IMR-90 (cell line): ENCODE results near the gene DESI1. TPM values are rescaled to one million over a fixed set of nuclear protein-coding genes. Genes with fewer than 3 reads are reported as not detected.

Experiments used
- ATAC-seq: fragments of 200-7000 bp; cut with Tn5 transposase; 2 replicates; pipeline ENCODE4 v1.9.1; 2020; ENCODE audit warnings: low read depth, mild to moderate bottlenecking, moderate library complexity
- BruUV-seq: library from RNA; stranded (reverse); fragments of 400-500 nt; replicated peaks from 2 replicates; lab custom pipeline; 2021; lab: Mats Ljungman, UMichigan
- CTCF ChIA-PET: fragments of 300-600 bp; formaldehyde crosslinking; extraction: SDS; loops from one replicate; lab custom pipeline; 2021; ENCODE audit warnings: antibody characterized with exemption; lab: Yijun Ruan, JAX
- POLR2A ChIA-PET: fragments of 300-600 bp; sonication (Branson Sonifier 250); formaldehyde crosslinking; loops from one replicate; lab custom pipeline; 2022; ENCODE audit warnings: antibody characterized with exemption; ENCODE audit not compliant: unreplicated experiment; lab: Charles Lee
- DNase-seq: peaks from one replicate; pipeline ENCODE4 v3.0.0; 2013
- H2AFZ ChIP-seq: replicated peaks from 2 replicates; pipeline ENCODE3; 2013; ENCODE audit warnings: low read length, mild to moderate bottlenecking; ENCODE audit not compliant: poor library complexity
- H2AK5ac ChIP-seq: 2 replicates; pipeline ENCODE4 v1.6.1; 2013; ENCODE audit warnings: low read depth, low read length, inconsistent platforms
- H2AK9ac ChIP-seq: replicated peaks from 2 replicates; pipeline ENCODE3; 2013; ENCODE audit warnings: mild to moderate bottlenecking, low read depth, low read length, moderate library complexity; ENCODE audit not compliant: poor library complexity
- H2BK120ac ChIP-seq: 2 replicates; pipeline ENCODE4 v1.6.1; 2013; ENCODE audit warnings: low read depth, low read length, inconsistent platforms
- H2BK15ac ChIP-seq: 3 replicates; pipeline ENCODE4 v1.6.1; 2013; ENCODE audit warnings: low read depth, low read length, inconsistent platforms
- H2BK20ac ChIP-seq: 2 replicates; pipeline ENCODE4 v1.6.1; 2013; ENCODE audit warnings: low read depth, mild to moderate bottlenecking, inconsistent platforms, low read length, moderate library complexity
- H2BK5ac ChIP-seq: 2 replicates; pipeline ENCODE4 v1.6.1; 2013; ENCODE audit warnings: mild to moderate bottlenecking, low read depth, low read length, inconsistent platforms; ENCODE audit not compliant: poor library complexity, severe bottlenecking
- H3K14ac ChIP-seq: replicated peaks from 2 replicates; pipeline ENCODE4 v1.6.1; 2013; ENCODE audit warnings: low read depth, low read length, inconsistent platforms
- H3K18ac ChIP-seq: 2 replicates; pipeline ENCODE4 v1.6.1; 2013; ENCODE audit warnings: low read depth, low read length, control low read depth
- H3K23ac ChIP-seq: 2 replicates; pipeline ENCODE4 v1.6.1; 2013; ENCODE audit warnings: low read depth, low read length, inconsistent platforms
- H3K27ac ChIP-seq: 2 replicates; pipeline ENCODE4 v1.5.1; 2013; ENCODE audit warnings: mild to moderate bottlenecking, control low read depth, low read length; ENCODE audit not compliant: insufficient read depth
- H3K27me3 ChIP-seq: 2 replicates; pipeline ENCODE4 v1.6.1; 2013; ENCODE audit warnings: low read length; ENCODE audit not compliant: control insufficient read depth, insufficient read depth
- H3K36me3 ChIP-seq: 2 replicates; pipeline ENCODE4 v1.6.1; 2013; ENCODE audit warnings: low read length, mixed read lengths; ENCODE audit not compliant: control insufficient read depth, insufficient read depth
- H3K4ac ChIP-seq: 2 replicates; pipeline ENCODE4 v1.6.1; 2013; ENCODE audit warnings: low read depth, low read length, inconsistent platforms
- H3K4me1 ChIP-seq: 2 replicates; pipeline ENCODE4 v1.6.1; 2013; ENCODE audit warnings: low read length, mixed read lengths; ENCODE audit not compliant: control insufficient read depth, insufficient read depth
- H3K4me2 ChIP-seq: 2 replicates; pipeline ENCODE4 v1.6.1; 2013; ENCODE audit warnings: low read depth, mild to moderate bottlenecking, control low read depth, low read length, moderate library complexity
- H3K4me3 ChIP-seq: 2 replicates; pipeline ENCODE4 v1.5.1; 2013; ENCODE audit warnings: low read depth, mild to moderate bottlenecking, control low read depth, low read length, moderate library complexity; ENCODE audit not compliant: insufficient read depth
- H3K56ac ChIP-seq: 2 replicates; pipeline ENCODE4 v1.6.1; 2013; ENCODE audit warnings: low read length, inconsistent platforms; ENCODE audit not compliant: insufficient read depth; ENCODE audit errors: extremely low read depth
- H3K79me1 ChIP-seq, 2 experiments: 2 replicates each; pipeline ENCODE4 v1.6.1; 2013; ENCODE audit warnings: low read length in 2 of 2, inconsistent platforms in 1 of 2, low read depth in 1 of 2
- H3K9ac ChIP-seq: 2 replicates; pipeline ENCODE4 v1.6.1; 2013; ENCODE audit warnings: low read depth, low read length, control low read depth
- H3K9me1 ChIP-seq: 2 replicates; pipeline ENCODE4 v1.6.1; 2013; ENCODE audit warnings: low read length, inconsistent platforms; ENCODE audit not compliant: insufficient read depth
- H3K9me3 ChIP-seq: 2 replicates; pipeline ENCODE4 v1.6.1; 2013; ENCODE audit warnings: low read length; ENCODE audit not compliant: control insufficient read depth, insufficient read depth
- H4K20me1 ChIP-seq: 2 replicates; pipeline ENCODE4 v1.6.1; 2013; ENCODE audit warnings: low read length, inconsistent platforms; ENCODE audit not compliant: insufficient read depth
- H4K5ac ChIP-seq: 2 replicates; pipeline ENCODE4 v1.6.1; 2013; ENCODE audit warnings: mild to moderate bottlenecking, low read depth, low read length, control low read depth
- H4K8ac ChIP-seq, 2 experiments: 2 replicates each; pipeline ENCODE4 v1.6.1; 2013; ENCODE audit warnings: low read depth in 2 of 2, low read length in 2 of 2, control low read depth in 1 of 2, inconsistent platforms in 1 of 2
- H4K91ac ChIP-seq: 2 replicates; pipeline ENCODE4 v1.6.1; 2013; ENCODE audit warnings: low read depth, low read length, inconsistent platforms; ENCODE audit not compliant: insufficient read depth
- BHLHE40 ChIP-seq: fragments of 150-350 bp; IDR thresholded peaks from 2 replicates; pipeline ENCODE4 v1.6.1; 2016; ENCODE audit warnings: mild to moderate bottlenecking, low read depth, low read length
- CEBPB ChIP-seq: IDR thresholded peaks from 2 replicates; pipeline ENCODE4 v1.6.1; 2012; ENCODE audit warnings: low read depth, low read length, improper control_type of control experiment
- CHD1 ChIP-seq: IDR thresholded peaks from 2 replicates; pipeline ENCODE4 v1.6.1; 2012; ENCODE audit warnings: low read depth, low read length, improper control_type of control experiment
- FOS ChIP-seq: fragments of 150-350 bp; IDR thresholded peaks from 2 replicates; pipeline ENCODE4 v1.6.1; 2016; ENCODE audit warnings: low read depth, low read length
- MAFK ChIP-seq: IDR thresholded peaks from 2 replicates; pipeline ENCODE4 v1.6.1; 2012; ENCODE audit warnings: low read depth, low read length, improper control_type of control experiment
- MAZ ChIP-seq: IDR thresholded peaks from 2 replicates; pipeline ENCODE4 v1.6.1; 2012; ENCODE audit warnings: low read depth, mild to moderate bottlenecking, low read length, improper control_type of control experiment, moderate library complexity, borderline replicate concordance
- MXI1 ChIP-seq: IDR thresholded peaks from 2 replicates; pipeline ENCODE4 v1.6.1; 2012; ENCODE audit warnings: low read depth, mild to moderate bottlenecking, low read length, moderate library complexity, borderline replicate concordance
- NFE2L2 ChIP-seq: fragments of 150-350 bp; IDR thresholded peaks from 2 replicates; pipeline ENCODE4 v1.6.1; 2016; ENCODE audit warnings: low read depth, mild to moderate bottlenecking, low read length
- POLR2A ChIP-seq: IDR thresholded peaks from 2 replicates; pipeline ENCODE4 v1.6.1; 2012; ENCODE audit warnings: mild to moderate bottlenecking, low read depth, low read length
- RAD21 ChIP-seq: IDR thresholded peaks from 2 replicates; pipeline ENCODE4 v1.6.1; 2012; ENCODE audit warnings: low read length, improper control_type of control experiment
- RCOR1 ChIP-seq: IDR thresholded peaks from 2 replicates; pipeline ENCODE4 v1.6.1; 2012; ENCODE audit warnings: mild to moderate bottlenecking, low read length, improper control_type of control experiment; ENCODE audit not compliant: insufficient replicate concordance
- RFX5 ChIP-seq: IDR thresholded peaks from 2 replicates; pipeline ENCODE4 v1.8.0; 2012; ENCODE audit warnings: low read depth, mild to moderate bottlenecking, low read length, moderate library complexity
- SMC3 ChIP-seq: fragments of 150-350 bp; IDR thresholded peaks from 2 replicates; pipeline ENCODE4 v1.6.1; 2016; ENCODE audit warnings: low read depth, mild to moderate bottlenecking, antibody characterized with exemption, low read length, moderate library complexity
- WGBS, 2 experiments: methylation state at CpG; one replicate each; pipeline versions ENCODE4 v1.1.5 to v1.1.7; 2013; ENCODE audit warnings: missing lambda C conversion rate in 2 of 2; ENCODE audit not compliant: insufficient read length in 1 of 2; ENCODE audit errors: extremely low coverage in 2 of 2; 5-methylcytosine and 5-hydroxymethylcytosine counted together
- dilution Hi-C: fragments of 300-500 bp; cut with HindIII; formaldehyde crosslinking; loops from one replicate; pipeline ENCODE4 v1.14.3; 2018; ENCODE audit warnings: low sequenced_read_pairs; ENCODE audit not compliant: unreplicated experiment
- in situ Hi-C: fragments of 300-500 bp; cut with MboI; formaldehyde crosslinking; loops from 3 replicates; pipeline ENCODE4 v1.14.3; 2019; ENCODE audit warnings: low sequenced_read_pairs, inconsistent platforms, mixed read lengths
- intact Hi-C: fragments of 100-400 bp; cut with micrococcal nuclease; formaldehyde crosslinking; loops from 2 replicates; pipeline ENCODE4 v1.10.0; 2022
- polyA plus RNA-seq, 3 experiments: library from polyadenylated mRNA; depleted of rRNA; stranded (reverse); fragments of >200 nt; gene quantifications; 2 replicates each; pipeline ENCODE4 v1.2.3, GENCODE V29; 2012; ENCODE audit warnings: low replicate concordance in 1 of 3
- total RNA-seq: library from RNA; depleted of rRNA; stranded (reverse); fragments of >200 nt; gene quantifications from 2 replicates; pipeline ENCODE4 v1.2.3, GENCODE V29; 2012
- TF ChIP-seq, protein P1 (sequence below): fragments of 150-350 bp; IDR thresholded peaks from 2 replicates; pipeline ENCODE4 v1.6.1; 2017; ENCODE audit warnings: mild to moderate bottlenecking, antibody characterized with exemption, low read length, low read depth
- TF ChIP-seq, protein P2 (sequence below): fragments of 150-350 bp; IDR thresholded peaks from 2 replicates; pipeline ENCODE4 v1.6.1; 2016; ENCODE audit warnings: low read depth, mild to moderate bottlenecking, low read length, moderate library complexity, borderline replicate concordance
- TF ChIP-seq, protein P3 (sequence below): conservative IDR thresholded peaks from 2 replicates; pipeline ENCODE4 v1.5.1; 2012; ENCODE audit warnings: mild to moderate bottlenecking, low read depth, low read length, improper control_type of control experiment

Gene DESI1
- total and polyA plus RNA-seq, 2 of the 4 experiments (the other 2 are of a cell fraction), result 14.5 to 24.9 TPM

DNA sequence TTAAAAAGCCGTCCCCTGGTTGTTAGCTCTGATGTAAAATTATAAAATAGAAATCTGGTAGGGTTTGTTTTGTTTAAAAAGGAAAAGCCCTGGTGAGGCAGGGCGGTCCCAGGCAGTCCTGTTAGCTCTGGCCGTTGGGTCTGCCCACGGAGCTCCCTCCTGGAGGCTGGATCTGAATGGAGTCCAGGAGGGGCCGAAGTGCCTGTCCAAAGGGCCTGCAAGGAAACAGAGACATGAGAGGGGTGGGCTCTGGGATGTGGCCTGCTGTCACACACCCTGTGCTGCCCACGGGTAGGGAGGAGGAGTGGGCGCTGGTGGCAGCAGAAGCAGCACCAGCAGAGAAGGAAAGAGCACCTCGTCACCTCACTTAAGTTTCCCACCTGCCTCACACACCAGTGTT lies 19.9 kb downstream of the DESI1 start:
- DNase-seq (no peak), ATAC-seq (no peak)
- H3K4me3 ChIP-seq, result no peak overlapping the region
- no peak overlapping the region for H3K18ac ChIP-seq
- no peak overlapping the region for H3K4ac ChIP-seq
- H3K9me1 ChIP-seq, result no peaks in the 10 kb centered on the region; the same call in 1 of the 2 replicates
- H2AK9ac ChIP-seq, result no peak overlapping the region
- H2AK5ac ChIP-seq, result no peak overlapping the region
- H2BK20ac ChIP-seq, result no peak overlapping the region
- H3K27me3 ChIP-seq, result no peaks in the 10 kb centered on the region
- H3K9me3 ChIP-seq, result no peaks in the 10 kb centered on the region
- no peak overlapping the region for H4K5ac ChIP-seq
- dilution Hi-C loops (no loop called here), intact Hi-C loops (no loop called here), in situ Hi-C loops (loop anchor here (10.0 kb wide), 1 partner anchor 196 kb away; no protein-coding TSS in a partner anchor)
- no peak overlapping the region for H4K8ac ChIP-seq
- no peak overlapping the region for H3K9ac ChIP-seq
- CTCF ChIA-PET, result no interaction called here
- H3K4me1 ChIP-seq, result peaks cover 14% of the 10 kb centered on the region
- 96% methylated on average over 6 of the region's 8 CpGs; no CpG with 5 or more reads in 1 of the 2 experiments for WGBS, 2 experiments
- no peak overlapping the region for H2BK5ac ChIP-seq
- peaks cover 11% of the 10 kb centered on the region for H4K20me1 ChIP-seq
- peaks cover 42% of the 10 kb centered on the region for H3K36me3 ChIP-seq
- no peak overlapping the region for H2AFZ ChIP-seq
- no peak overlapping the region for H3K56ac ChIP-seq
- BruUV-seq, result no TSS peak
- POLR2A ChIA-PET, result no interaction called here
- H3K23ac ChIP-seq, result no peak overlapping the region
- no peak overlapping the region for H3K27ac ChIP-seq
- no peak overlapping the region for H3K14ac ChIP-seq
- H2BK15ac ChIP-seq, result no peak overlapping the region
- H3K4me2 ChIP-seq, result no peak overlapping the region
- peaks cover 3 to 37% of the 10 kb centered on the region in 2 experiments; a peak in 2 of 4 replicates for H3K79me1 ChIP-seq
- TF ChIP-seq, protein P1, sequence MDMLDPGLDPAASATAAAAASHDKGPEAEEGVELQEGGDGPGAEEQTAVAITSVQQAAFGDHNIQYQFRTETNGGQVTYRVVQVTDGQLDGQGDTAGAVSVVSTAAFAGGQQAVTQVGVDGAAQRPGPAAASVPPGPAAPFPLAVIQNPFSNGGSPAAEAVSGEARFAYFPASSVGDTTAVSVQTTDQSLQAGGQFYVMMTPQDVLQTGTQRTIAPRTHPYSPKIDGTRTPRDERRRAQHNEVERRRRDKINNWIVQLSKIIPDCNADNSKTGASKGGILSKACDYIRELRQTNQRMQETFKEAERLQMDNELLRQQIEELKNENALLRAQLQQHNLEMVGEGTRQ, result no peak
- TF ChIP-seq RFX5, result no peak
- TF ChIP-seq CEBPB, result no peak
- no peak for TF ChIP-seq MAFK
- no peak for TF ChIP-seq MXI1
- TF ChIP-seq CHD1, result no peak
- TF ChIP-seq RAD21, result no peak
- TF ChIP-seq SMC3, result no peak
- TF ChIP-seq MAZ, result no peak
- TF ChIP-seq, protein P2, sequence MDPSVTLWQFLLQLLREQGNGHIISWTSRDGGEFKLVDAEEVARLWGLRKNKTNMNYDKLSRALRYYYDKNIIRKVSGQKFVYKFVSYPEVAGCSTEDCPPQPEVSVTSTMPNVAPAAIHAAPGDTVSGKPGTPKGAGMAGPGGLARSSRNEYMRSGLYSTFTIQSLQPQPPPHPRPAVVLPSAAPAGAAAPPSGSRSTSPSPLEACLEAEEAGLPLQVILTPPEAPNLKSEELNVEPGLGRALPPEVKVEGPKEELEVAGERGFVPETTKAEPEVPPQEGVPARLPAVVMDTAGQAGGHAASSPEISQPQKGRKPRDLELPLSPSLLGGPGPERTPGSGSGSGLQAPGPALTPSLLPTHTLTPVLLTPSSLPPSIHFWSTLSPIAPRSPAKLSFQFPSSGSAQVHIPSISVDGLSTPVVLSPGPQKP, result no peak
- no peak for TF ChIP-seq POLR2A
- TF ChIP-seq RCOR1, result no peak
- TF ChIP-seq, protein P3, sequence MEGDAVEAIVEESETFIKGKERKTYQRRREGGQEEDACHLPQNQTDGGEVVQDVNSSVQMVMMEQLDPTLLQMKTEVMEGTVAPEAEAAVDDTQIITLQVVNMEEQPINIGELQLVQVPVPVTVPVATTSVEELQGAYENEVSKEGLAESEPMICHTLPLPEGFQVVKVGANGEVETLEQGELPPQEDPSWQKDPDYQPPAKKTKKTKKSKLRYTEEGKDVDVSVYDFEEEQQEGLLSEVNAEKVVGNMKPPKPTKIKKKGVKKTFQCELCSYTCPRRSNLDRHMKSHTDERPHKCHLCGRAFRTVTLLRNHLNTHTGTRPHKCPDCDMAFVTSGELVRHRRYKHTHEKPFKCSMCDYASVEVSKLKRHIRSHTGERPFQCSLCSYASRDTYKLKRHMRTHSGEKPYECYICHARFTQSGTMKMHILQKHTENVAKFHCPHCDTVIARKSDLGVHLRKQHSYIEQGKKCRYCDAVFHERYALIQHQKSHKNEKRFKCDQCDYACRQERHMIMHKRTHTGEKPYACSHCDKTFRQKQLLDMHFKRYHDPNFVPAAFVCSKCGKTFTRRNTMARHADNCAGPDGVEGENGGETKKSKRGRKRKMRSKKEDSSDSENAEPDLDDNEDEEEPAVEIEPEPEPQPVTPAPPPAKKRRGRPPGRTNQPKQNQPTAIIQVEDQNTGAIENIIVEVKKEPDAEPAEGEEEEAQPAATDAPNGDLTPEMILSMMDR, result no peak
- TF ChIP-seq BHLHE40, result no peak
- TF ChIP-seq FOS, result no peak
- no peak for TF ChIP-seq NFE2L2
- no peak overlapping the region for H2BK120ac ChIP-seq
- H4K91ac ChIP-seq, result no peak overlapping the region
